OCI-LY3 (cell line): ENCODE measurements around the gene PIH1D2.

ENCODE experiments used
- H2AFZ ChIP-seq: fragments of 200-600, 300-600 bp; shearing (Covaris generic); 2 replicates; pipeline ENCODE4 v1.6.0; 2014; ENCODE audit warnings: antibody characterized with exemption, low read depth, low read length
- H3K27ac ChIP-seq: fragments of 200-600, 300-600 bp; sonication (generic); 2 replicates; pipeline ENCODE4 v1.5.1; 2014; ENCODE audit warnings: mild to moderate bottlenecking, low read length, moderate library complexity, mixed read lengths
- H3K27me3 ChIP-seq: fragments of 200-600, 300-600 bp; sonication (generic); 2 replicates; pipeline ENCODE4 v1.6.1; 2014; ENCODE audit warnings: low read depth, low read length, mixed read lengths
- H3K36me3 ChIP-seq: fragments of 200-600, 300-600 bp; sonication (generic); replicated peaks from 2 replicates; pipeline ENCODE3; 2014; ENCODE audit warnings: low read depth, low read length, mixed read lengths
- H3K4me1 ChIP-seq: fragments of 300-600, 200-600 bp; sonication (generic); 2 replicates; pipeline ENCODE4 v1.6.1; 2014; ENCODE audit warnings: low read length, mixed read lengths
- H3K4me2 ChIP-seq: fragments of 200-600, 300-600 bp; sonication (generic); 2 replicates; pipeline ENCODE4 v1.6.1; 2014; ENCODE audit warnings: low read length, mixed read lengths
- H3K4me3 ChIP-seq: fragments of 300-600, 200-600 bp; sonication (generic); 2 replicates; pipeline ENCODE4 v1.5.1; 2014; ENCODE audit warnings: antibody characterized with exemption, mild to moderate bottlenecking, low read length, moderate library complexity
- H3K79me2 ChIP-seq: fragments of 300-600, 200-600 bp; shearing (Covaris generic); 2 replicates; pipeline ENCODE4 v1.6.1; 2014; ENCODE audit warnings: mild to moderate bottlenecking, low read length, mixed read lengths
- H3K9ac ChIP-seq: fragments of 300-600, 200-600 bp; shearing (Covaris generic); 2 replicates; pipeline ENCODE4 v1.6.0; 2014; ENCODE audit warnings: mild to moderate bottlenecking, low read length, moderate library complexity
- H3K9me3 ChIP-seq: fragments of 200-600, 300-600 bp; shearing (Covaris generic); 2 replicates; pipeline ENCODE4 v1.6.1; 2014; ENCODE audit warnings: low read length, mixed read lengths; ENCODE audit not compliant: insufficient read depth
- H4K20me1 ChIP-seq: fragments of 200-600, 300-600 bp; sonication (generic); 2 replicates; pipeline ENCODE4 v1.6.1; 2016; ENCODE audit warnings: low read length, mixed read lengths; ENCODE audit not compliant: insufficient read depth
- EZH2phosphoT487 ChIP-seq: fragments of 200-600 bp; shearing (Covaris generic); IDR thresholded peaks from 2 replicates; pipeline ENCODE4 v1.6.1; 2018; ENCODE audit warnings: antibody characterized with exemption, mixed run types, low read depth
- TF ChIP-seq, protein P1 (sequence below): fragments of 200-600, 300-600 bp; sonication (generic); IDR thresholded peaks from 2 replicates; pipeline ENCODE4 v1.5.1; 2014; ENCODE audit warnings: antibody characterized with exemption, low read length, low read depth

PIH1D2 gene

DNA sequence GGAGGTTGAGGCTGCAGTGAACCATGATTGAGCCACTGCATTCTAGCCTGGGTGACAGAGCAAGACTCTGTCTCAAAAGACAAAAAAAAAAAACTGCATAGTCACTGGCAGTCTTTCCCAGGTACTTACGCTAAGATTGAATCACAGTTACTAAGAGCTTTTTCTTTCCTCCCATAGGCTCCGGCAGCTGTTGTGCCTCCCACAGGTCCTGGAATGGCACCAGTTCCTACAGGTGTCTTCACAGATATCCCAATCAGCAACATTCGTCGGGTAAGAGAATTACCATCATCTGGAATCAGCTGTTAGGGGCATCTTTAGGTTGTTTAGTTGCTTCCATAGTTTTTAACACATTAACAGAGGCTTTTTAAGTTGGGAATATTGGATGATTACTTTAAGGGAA, 28.9 kb downstream of the PIH1D2 start:
- Histone ChIP-seq H3K4me3 (no peak overlapping the region), H4K20me1 (no peaks in the 10 kb centered on the region), H3K27me3 (no peaks in the 10 kb centered on the region), H3K4me1 (peaks cover 21% of the 10 kb centered on the region), H3K36me3 (peaks cover 44% of the 10 kb centered on the region), H3K9ac (no peak overlapping the region), H3K9me3 (no peaks in the 10 kb centered on the region), H3K79me2 (peaks cover 18% of the 10 kb centered on the region), H3K4me2 (no peak overlapping the region), H3K27ac (no peak overlapping the region), H2AFZ (no peak overlapping the region)
- TF ChIP-seq, protein P1, sequence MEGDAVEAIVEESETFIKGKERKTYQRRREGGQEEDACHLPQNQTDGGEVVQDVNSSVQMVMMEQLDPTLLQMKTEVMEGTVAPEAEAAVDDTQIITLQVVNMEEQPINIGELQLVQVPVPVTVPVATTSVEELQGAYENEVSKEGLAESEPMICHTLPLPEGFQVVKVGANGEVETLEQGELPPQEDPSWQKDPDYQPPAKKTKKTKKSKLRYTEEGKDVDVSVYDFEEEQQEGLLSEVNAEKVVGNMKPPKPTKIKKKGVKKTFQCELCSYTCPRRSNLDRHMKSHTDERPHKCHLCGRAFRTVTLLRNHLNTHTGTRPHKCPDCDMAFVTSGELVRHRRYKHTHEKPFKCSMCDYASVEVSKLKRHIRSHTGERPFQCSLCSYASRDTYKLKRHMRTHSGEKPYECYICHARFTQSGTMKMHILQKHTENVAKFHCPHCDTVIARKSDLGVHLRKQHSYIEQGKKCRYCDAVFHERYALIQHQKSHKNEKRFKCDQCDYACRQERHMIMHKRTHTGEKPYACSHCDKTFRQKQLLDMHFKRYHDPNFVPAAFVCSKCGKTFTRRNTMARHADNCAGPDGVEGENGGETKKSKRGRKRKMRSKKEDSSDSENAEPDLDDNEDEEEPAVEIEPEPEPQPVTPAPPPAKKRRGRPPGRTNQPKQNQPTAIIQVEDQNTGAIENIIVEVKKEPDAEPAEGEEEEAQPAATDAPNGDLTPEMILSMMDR: no peak
- TF ChIP-seq EZH2phosphoT487: no peak

GRCh38 chr11:112042961-112043304, 30.9 kb downstream of the PIH1D2 start:
- H3K4me2 ChIP-seq: no peak overlapping the region
- TF ChIP-seq EZH2phosphoT487: no peak
- TF ChIP-seq, protein P1: no peak
- no peak overlapping the region for H3K4me3 ChIP-seq
- no peaks in the 10 kb centered on the region for H4K20me1 ChIP-seq
- H3K9ac ChIP-seq: no peak overlapping the region
- no peaks in the 10 kb centered on the region for H3K27me3 ChIP-seq
- H3K27ac ChIP-seq: no peak overlapping the region
- H3K4me1 ChIP-seq: peaks cover 1% of the 10 kb centered on the region
- H2AFZ ChIP-seq: no peak overlapping the region
- H3K36me3 ChIP-seq: peaks cover 42% of the 10 kb centered on the region
- H3K9me3 ChIP-seq: no peaks in the 10 kb centered on the region
- H3K79me2 ChIP-seq: peaks cover 5% of the 10 kb centered on the region

GRCh38 chr11:112042161-112042960, 31.5 kb downstream of the PIH1D2 start:
- H3K79me2 ChIP-seq: peaks cover 7% of the 10 kb centered on the region
- H3K4me2 ChIP-seq: no peak overlapping the region
- no peak overlapping the region for H3K4me3 ChIP-seq
- no peak for TF ChIP-seq EZH2phosphoT487
- TF ChIP-seq, protein P1: no peak
- no peaks in the 10 kb centered on the region for H3K4me1 ChIP-seq
- H3K9me3 ChIP-seq: no peaks in the 10 kb centered on the region
- H3K27me3 ChIP-seq: no peaks in the 10 kb centered on the region
- no peak overlapping the region for H2AFZ ChIP-seq
- H4K20me1 ChIP-seq: no peaks in the 10 kb centered on the region
- H3K9ac ChIP-seq: no peak overlapping the region
- H3K36me3 ChIP-seq: peaks cover 48% of the 10 kb centered on the region
- no peak overlapping the region for H3K27ac ChIP-seq

DNA sequence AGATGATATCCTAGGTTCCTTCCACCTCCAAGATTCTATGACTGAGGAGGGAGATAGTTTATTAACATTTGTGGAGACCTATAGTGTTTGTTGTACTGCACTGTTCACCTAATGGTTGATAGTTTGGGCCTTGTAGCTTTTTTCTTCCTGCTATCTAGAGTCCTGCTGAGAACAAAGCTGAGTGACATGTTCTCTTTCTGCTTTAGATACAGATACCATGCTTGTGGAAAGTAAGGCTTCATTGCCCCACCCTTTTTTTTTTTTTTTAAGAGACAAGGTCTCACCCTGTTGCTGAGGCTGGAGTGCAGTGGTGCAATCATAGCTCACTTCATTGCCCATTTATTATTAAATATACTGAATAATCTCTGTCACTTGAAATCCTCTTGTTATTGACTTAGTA, 36.3 kb downstream of the PIH1D2 start:
- TF ChIP-seq, protein P1: no peak
- no peak for TF ChIP-seq EZH2phosphoT487
- Histone ChIP-seq H3K36me3 (peaks cover 59% of the 10 kb centered on the region), H3K4me2 (no peak overlapping the region), H3K4me3 (no peak overlapping the region), H2AFZ (no peak overlapping the region), H3K9me3 (no peaks in the 10 kb centered on the region), H3K4me1 (no peaks in the 10 kb centered on the region), H3K9ac (no peak overlapping the region), H3K27me3 (no peaks in the 10 kb centered on the region), H3K79me2 (peaks cover 11% of the 10 kb centered on the region), H3K27ac (no peak overlapping the region), H4K20me1 (no peaks in the 10 kb centered on the region)
